Mucosa of gallbladder (tissue), 1 donor: ENCODE measurements around the gene TMEM260. TPM values are rescaled to one million over a fixed set of nuclear protein-coding genes. Genes with fewer than 3 reads are reported as not detected.

Experiments
- DNase-seq: peaks from one replicate; pipeline ENCODE4 v3.0.0-alpha.2; 2020; ENCODE audit warnings: low spot score
- total RNA-seq: library from RNA; stranded (reverse); gene quantifications from one replicate; pipeline ENCODE4 v1.2.1, GENCODE V29; 2021
- donor health status: DM: no; HTN: no; CAD: no.

TMEM260 gene
- total RNA-seq, result 31.0 TPM

DNA sequence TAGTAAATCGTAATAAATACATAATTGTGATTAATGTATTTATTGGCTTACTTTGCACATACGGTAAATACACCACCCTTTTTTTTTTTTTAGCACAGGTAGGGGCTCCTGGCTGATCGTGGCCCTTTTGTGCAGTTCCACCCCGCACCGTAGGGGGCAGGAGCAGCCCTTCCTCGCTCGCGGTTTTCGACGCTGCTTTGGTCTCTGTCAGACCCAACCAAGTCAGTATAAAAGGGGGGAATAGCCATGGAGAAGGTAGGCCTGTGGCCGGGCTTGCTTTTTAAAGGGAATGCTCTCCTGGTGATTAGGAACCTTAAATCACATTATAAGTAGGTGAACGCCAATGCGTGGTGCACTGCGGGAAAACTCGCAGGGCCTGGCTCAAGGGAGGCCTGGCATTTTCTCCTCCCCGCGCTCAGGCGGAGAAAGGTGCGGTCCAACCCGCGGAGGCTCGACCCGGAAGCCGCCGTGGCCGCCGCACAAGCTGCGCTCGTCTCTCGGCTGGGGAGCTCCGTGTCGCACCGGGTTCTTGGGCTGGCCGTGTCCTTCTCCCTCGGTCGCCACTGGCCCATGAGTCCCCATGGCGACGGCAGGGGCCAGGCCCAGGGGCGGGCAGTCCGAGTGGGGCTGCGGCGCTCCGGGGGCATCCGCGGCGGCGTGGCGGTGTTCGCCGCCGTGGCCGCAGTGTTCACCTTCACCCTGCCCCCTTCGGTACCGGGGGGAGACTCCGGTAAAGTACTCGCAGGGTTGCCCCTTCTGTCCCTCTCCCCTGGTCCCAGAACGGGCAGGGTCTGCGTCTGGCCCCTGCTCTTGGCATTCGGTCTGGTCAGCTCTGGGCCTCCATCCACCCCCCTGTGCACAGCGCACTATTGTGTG is at the start of gene TMEM260:
Gene TMEM260, plus strand, starts transcription at position 454 of the 876 bp plus-strand sequence. Its CDS starts 117 bp downstream, at position 571.
- peak; percentile 89 for DNase-seq

DNA sequence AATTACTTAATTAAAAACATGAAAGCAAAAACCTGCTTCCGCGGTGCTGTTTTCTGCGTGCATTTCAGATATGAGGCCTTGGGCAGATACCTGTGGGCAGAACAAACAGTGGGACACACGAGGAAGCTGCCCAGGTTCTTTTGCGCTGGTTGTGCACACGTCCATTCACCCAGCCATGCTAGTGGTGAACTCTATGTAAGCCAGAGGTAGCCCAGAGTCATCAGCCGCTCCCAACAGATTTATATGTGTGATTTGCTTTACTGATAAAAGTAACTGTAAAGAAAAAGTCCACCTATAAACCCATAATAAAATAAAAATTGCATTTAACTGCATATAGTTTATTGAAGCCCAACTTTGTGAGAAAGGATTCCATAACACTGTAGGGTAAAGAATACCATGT is 47.1 kb upstream of the TMEM260 start:
- no peak for DNase-seq

DNA sequence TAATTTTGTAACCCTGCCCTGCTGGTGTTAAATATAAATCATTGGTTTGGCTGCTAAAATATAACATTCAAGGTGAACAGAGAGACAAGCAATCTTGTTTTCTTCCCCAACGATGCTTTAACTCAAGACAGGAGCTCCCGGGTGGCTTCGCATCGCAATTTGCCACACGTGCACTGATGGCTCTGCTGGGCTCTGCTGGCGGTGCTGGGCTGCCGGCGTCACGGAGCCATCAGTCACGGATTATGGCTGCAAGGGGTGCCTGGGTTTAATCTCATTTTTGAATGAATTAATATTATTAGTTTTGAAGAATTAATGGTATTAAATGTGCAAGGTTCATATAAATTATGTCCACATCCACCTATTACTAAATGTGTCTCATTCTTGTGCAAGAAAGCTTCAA is 44.9 kb upstream of the TMEM260 start:
- no peak for DNase-seq

DNA sequence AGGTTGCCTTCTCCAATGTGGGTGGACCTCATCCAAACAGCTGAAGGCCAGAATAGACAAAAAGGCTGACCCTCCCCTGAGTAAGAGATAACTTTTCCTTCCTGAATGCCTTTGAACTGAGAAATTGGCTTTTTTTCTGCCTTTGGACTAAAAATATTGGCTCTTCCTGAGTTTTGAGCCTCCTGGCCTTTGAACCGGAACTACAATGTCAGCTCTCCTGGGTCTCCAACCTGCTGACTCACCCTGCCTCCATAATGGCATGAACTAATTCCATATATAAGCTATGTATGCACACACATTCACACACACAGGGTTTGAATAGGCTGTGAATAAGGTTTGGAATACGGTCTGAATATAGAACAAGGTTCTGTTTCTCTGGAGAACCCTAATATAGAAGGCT is 39.7 kb upstream of the TMEM260 start:
- no peak for DNase-seq

- no peak for DNase-seq
Observed at GRCh38 chr14:56543436-56543835, 36.2 kb upstream of the TMEM260 start.

DNA sequence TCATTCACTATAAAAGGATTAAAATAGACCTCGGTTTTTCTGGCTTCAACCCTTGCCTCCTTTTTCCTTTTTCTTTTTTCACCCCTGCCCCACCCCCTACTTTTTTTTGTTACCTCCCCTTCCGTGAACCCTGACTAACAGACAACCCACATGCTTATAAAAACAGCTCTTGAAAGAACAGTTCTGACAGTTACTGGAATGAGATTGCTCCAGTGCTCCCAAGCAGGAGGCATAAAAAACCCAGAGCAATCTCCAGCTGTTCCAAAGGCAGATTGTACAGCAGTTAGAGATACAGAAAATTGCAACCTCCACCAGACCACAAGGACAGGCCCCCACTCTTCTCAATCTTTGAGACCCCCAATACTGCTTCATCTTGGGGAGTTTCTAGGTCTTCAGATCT is 29.9 kb upstream of the TMEM260 start:
- no peak for DNase-seq

DNA sequence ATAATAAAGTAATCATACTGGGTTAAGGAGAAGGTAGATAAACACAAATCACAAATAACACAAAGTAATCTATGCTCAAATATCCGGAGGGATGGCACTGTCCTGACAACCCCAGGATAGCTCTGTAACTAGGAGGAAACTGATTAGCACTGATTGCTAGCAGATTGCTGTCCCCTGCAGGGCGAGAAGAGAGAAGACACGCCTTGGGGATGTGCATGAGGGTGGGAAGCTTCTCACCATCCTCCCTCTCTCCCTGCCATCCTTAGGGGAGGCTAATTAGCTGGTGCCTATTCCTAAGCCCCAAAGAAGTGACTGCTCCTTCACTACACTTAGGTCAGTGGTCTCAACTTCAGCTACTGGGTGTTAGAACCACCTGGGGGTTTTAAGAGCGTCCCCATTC is 27.0 kb upstream of the TMEM260 start:
- no peak for DNase-seq

- no peak for DNase-seq
Observed at GRCh38 chr14:56554301-56554700, 25.3 kb upstream of the TMEM260 start.

DNA sequence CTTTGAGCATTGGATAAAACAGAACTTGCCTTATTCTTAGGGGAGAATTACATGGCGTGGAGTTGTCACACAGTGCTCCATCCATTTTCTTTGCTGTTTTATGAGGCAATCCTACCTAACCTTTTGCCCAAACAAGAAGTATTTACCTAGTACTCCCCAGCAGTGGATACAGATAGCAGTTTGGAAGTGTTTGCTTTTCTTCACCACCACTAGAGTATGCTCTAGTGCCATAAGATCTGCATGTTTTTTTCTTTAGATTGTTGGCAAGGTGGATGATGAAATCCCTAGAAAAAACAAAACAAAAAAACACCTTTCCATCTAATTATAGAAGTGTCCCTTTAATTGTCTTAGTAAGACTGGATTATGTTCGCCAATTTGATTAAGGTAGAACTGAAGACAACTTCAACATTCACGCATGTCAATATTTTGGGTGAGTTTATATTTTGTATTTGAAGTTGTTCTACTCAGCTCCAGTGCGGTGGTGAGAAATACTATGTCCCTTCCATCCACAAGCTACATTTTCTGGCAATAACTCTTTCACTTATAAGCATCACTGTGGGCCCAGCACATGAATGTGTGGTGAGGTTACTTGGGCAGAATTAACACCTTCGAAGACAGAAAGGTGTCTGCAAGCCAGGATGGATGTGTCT is 23.6 kb upstream of the TMEM260 start:
- no peak for DNase-seq

DNA sequence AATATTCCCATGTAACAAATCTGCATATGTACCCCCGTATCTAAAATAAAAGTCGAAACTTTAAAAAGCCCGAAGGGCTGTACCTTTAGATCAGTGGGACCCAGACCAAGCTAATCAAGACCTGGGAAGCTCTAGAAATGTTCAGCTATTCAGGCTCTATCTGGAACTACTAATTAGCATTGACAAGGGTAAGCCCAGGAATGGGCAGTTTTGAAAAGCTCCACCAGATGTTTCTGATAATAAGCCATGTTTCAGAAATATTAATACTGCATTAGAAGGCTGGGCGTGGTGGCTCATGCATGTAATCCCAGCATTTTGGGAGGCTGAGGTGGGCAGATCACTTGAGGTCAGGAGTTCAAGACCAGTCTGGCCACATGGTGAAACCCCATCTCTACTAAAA is 20.4 kb upstream of the TMEM260 start:
- DNase-seq, result no peak

GRCh38 chr14:56561606-56562005 is 18.0 kb upstream of the TMEM260 start:
- no peak for DNase-seq

DNA sequence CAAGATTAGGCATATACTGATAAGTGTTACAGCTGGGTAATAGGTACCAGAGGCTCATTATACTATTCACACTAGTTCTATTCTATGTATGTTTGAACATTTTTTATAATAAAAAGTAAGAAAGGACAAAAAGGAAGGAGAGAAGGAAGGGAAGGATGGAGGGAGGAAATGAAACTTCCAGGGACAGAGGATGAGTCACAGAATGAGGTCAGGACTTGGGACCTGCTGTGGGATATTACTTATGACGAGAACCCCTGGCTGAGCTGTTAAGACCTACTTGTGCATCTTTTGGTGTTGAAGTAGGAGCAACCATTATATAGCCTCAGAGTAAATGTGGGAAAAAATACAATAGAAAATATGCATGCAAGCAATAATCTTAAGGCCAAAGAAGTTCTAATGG is 16.7 kb upstream of the TMEM260 start:
- DNase-seq, result no peak

DNA sequence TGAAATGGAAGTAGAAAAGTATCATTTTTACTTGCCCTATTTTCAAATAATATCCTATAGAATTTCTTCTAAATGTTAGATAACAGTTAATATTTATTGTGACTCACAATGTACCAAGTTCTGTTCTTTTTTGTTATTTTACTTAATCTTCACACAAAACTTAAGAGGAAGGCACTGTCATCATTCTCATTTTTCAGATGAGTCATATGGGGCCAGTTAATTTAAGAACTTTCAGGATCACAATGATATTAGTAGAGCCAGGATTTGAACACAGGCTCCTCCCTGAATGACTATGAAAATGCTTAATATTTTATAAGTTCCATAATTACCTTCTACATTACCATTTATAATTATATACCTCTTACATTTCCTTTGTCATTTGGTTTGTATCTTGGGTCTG is 10.4 kb upstream of the TMEM260 start:
- no peak for DNase-seq

GRCh38 chr14:56570295-56570694 is 9.3 kb upstream of the TMEM260 start:
- DNase-seq, result no peak

- no peak for DNase-seq
Observed at GRCh38 chr14:56580221-56580711, 668 bp downstream of the TMEM260 start.

GRCh38 chr14:56581041-56581727 is 1.6 kb downstream of the TMEM260 start:
- DNase-seq, result no peak

DNA sequence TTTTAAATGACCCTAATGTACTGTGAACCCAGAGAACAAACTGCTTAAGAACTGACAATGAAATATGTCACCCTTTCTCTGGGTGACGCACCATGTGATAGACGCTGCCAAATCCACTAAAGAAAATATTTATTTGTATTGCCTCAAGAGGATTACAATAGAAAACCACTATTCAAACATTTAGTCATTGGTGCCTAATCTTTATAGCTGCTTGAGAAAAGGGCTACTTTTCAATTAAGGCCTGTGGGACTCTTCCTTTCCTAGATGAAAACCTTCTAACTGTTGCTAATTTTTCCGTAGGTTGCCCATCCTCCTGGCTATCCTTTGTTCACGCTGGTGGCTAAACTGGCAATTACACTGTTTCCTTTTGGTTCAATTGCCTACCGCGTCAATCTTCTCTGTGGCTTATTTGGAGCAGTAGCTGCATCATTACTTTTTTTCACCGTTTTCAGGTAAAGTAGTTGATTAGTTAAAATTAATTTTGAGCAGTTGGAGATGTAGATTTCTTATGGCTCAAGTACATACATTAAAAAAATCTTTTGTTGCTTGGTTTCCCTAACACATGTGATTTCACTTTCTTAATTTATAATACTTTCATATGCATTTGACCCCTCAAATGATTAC is 6.0 kb downstream of the TMEM260 start:
- DNase-seq, result no peak

DNA sequence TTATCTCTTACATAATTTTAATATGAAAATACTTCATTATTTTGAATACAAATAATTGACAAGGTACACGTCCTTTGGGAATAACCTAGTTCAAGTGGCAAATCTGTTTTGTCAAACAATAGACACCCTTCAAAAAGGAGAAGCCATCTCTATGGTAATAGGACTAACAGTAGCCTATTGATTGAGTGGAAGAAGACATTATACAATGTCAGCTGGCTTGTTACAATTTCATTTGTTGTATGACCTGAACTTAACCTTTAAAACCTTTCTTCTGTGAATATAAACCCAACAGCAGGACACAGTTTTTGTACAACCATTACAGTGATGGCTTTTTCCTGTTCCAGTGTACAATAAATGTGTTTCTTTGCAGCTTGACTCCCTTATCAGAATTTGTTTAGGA is 8.1 kb downstream of the TMEM260 start:
- no peak for DNase-seq

- no peak for DNase-seq
Observed at GRCh38 chr14:56590535-56590960, 10.9 kb downstream of the TMEM260 start.

DNA sequence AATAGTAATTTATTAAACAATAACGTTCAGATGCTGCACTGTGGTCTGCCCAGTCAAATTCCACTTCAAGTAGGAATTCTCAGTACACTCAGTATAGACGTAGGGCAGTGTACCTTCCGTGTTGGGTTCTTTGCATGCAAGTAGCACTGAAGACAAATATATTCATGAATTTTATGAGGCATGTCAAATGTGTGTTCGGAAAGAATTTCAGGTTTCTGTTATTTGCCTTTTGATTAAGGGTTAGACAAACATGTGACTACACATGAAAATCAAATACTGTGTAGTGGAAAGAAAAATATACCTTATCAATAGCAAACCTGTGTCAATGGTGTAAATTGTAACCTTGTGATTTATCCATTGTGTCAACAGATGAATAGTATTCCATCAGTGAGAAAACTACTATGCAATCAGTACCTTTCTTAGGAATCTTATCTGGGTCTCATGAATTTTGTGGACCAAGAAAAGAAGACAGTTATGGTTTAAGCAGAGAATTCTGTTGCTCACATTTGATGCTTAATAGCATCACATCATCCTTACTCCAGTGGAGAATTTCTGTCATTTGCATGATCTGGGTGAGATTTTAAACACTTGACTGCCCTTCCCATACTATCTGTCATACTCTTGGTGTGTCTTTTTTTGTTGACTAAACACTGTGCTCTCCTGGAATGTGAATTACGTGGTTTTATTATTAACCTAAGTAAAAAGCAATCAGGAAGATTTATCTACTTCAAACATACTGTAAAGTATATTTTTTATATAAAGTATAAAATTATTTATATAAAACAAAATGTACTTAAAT is 13.3 kb downstream of the TMEM260 start:
- DNase-seq, result no peak

DNA sequence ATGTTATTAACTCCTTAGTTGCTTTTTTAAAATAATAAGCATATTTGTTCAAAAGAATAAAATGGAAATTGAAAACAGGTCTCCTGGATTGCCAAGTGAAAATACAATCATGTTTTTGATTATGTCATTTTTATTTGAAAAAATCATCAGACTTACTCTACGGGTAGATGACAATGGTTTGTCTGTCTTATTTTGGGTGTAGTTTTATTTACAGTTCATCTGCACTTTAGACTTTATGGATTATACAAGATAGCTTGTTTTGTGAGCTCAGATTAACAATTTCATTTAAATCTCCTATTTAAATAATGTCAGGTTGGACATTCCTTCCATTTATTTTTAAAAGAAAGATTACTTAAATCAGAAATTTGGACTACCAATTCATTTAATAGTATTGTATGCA is 14.8 kb downstream of the TMEM260 start:
- no peak for DNase-seq
